ENCODE data around the gene CYP46A1.
"Not testable (repeated sequence)": the region's sequence is repeated elsewhere in the genome, so short reads cannot be mapped to it uniquely, and the experiment has no call there.

CYP46A1 gene

DNA sequence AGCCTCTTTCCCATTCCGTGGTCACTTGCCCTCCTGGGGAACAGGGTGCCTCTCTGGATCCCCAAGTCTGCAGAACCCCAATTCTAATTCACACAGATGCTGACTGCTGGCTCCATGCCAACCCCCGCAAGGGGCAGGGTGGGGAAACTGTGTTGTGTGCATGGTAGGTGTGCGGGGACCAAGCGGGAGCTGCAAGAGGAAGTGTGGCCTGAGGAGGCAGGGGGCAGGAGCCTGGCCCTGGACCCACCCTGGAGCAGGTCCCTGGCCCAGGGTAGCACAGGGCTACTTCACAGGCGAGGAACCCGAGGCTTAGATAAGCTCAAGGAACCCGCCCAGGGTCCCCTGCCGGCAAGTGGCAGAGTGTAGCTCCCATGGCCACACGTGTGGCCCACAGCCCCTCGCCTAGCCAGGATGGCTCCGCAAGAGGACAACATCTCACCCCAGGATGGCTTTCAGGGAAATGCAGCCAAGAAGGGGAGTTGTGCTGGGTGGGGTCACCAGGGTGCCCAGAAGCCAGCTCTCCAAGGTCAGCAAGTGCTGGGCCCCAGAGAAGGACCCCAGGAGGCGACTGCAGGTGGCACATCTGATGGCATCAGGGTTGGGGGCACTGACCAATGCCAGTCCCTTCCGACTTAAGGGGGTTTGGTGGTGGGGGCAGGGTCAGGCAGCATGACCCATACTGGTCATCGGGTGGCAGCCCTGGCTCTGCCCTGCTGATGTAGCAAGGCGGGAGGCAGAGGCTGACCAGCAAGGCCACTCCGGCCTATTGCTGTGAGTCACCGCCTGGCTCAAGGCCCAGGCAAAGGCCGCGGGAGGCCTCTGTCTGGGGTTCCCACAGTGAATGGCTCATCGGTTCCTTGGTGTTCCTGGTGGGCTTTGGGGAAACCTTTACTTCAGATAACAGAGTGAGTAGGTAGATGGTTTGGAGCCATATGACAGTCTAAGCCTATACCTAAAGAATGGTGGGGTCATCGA, 71.8 kb downstream of the CYP46A1 start:
- Mint-ChIP-seq H3K9me3 (no peaks in the 10 kb centered on the region), H3K27me3 (peaks cover 23% of the 10 kb centered on the region), H3K4me1 (peaks cover 5% of the 10 kb centered on the region), H3K27ac (no peak overlapping the region), H3K36me3 (no peaks in the 10 kb centered on the region), H3K4me3 (no peak overlapping the region)
- no peak for ATAC-seq (ENCODE audit: low read depth)
- DNase-seq (ENCODE audit: low spot score in 2 of 2) = no peak

- Mint-ChIP-seq H3K4me1 (peaks cover 5% of the 10 kb centered on the region), H3K36me3 (no peaks in the 10 kb centered on the region), H3K4me3 (no peak overlapping the region), H3K27ac (no peak overlapping the region), H3K27me3 (peaks cover 19% of the 10 kb centered on the region), H3K9me3 (no peaks in the 10 kb centered on the region)
- no peak for ATAC-seq (ENCODE audit: low read depth)
- DNase-seq (ENCODE audit: low spot score in 2 of 2) = no peak
Observed at GRCh38 chr14:99756796-99757195, 72.7 kb downstream of the CYP46A1 start.

GRCh38 chr14:99757331-99758070, 73.4 kb downstream of the CYP46A1 start:
- H3K27me3 Mint-ChIP-seq = peaks cover 17% of the 10 kb centered on the region
- DNase-seq (ENCODE audit: low spot score in 2 of 2) = no peak
- H3K27ac Mint-ChIP-seq = no peak overlapping the region
- no peak overlapping the region for H3K4me3 Mint-ChIP-seq
- H3K9me3 Mint-ChIP-seq = no peaks in the 10 kb centered on the region
- ATAC-seq (ENCODE audit: low read depth) = no peak
- H3K36me3 Mint-ChIP-seq = no peaks in the 10 kb centered on the region
- H3K4me1 Mint-ChIP-seq = peaks cover 5% of the 10 kb centered on the region

- ATAC-seq (ENCODE audit: low read depth) (no peak), DNase-seq (ENCODE audit: low spot score in 2 of 2) (no peak)
- H3K4me3 Mint-ChIP-seq = no peak overlapping the region
- H3K27ac Mint-ChIP-seq = no peak overlapping the region
- H3K27me3 Mint-ChIP-seq = peaks cover 15% of the 10 kb centered on the region
- H3K36me3 Mint-ChIP-seq = no peaks in the 10 kb centered on the region
- H3K4me1 Mint-ChIP-seq = peaks cover 5% of the 10 kb centered on the region
- peaks cover 1% of the 10 kb centered on the region for H3K9me3 Mint-ChIP-seq
Observed at GRCh38 chr14:99758121-99758821, 74.2 kb downstream of the CYP46A1 start.

DNA sequence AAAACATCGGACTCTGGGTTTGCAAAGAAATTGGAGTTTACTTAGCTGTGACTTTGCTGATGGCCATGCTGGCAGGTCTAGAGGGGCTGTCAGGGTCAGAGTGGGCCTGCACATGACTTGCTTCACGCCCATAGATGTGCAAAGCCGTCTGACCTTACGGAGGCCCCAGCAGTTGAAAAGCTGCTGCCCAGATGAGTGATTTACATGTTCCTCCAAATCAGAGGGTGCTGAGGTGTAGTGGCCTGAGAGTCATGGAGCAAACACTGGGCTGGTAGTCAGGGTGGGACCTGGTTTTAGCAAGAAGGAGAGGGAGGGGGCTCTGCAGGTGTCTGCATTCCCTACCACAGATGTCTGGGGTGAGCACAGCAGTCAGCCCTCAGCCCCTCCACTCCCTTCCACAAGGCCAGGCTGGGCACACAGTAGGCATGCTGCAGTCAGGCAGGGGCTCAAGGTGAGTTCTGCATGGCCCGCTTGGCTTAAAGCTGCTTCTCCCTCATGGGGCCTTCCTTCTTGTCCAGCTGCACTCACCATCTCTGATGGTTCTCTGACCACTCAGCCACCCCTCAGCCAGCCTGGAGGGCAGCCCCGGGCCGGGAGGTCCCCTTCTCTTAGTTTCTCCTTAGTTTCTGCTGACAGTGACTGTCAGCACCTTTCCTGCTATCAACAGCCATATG, 74.9 kb downstream of the CYP46A1 start:
- Mint-ChIP-seq H3K4me3 (no peak overlapping the region), H3K36me3 (no peaks in the 10 kb centered on the region), H3K9me3 (peaks cover 1% of the 10 kb centered on the region), H3K4me1 (no peaks in the 10 kb centered on the region), H3K27me3 (peaks cover 7% of the 10 kb centered on the region), H3K27ac (no peak overlapping the region)
- no peak for ATAC-seq (ENCODE audit: low read depth)
- no peak for DNase-seq (ENCODE audit: low spot score in 2 of 2)

DNA sequence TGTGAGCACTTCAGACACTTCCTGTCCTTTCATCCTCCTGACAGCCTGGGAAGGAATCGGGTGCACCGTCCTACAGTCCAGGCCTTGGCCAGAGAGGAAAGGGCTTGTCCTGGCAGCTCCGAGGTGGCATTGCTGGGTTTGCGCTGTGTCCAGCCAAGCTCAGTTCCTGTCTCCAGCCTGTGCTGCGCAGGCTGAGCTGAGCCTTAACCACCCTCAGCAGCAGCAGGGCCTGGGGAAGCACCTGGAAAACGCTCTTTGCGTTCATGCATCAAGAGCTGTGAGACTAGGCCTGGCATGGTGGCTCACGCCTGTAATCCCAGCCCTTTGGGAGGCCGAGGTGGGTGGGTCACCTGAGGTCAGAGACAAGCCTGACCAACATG, 75.4 kb downstream of the CYP46A1 start:
- Mint-ChIP-seq H3K4me3 (no peak overlapping the region), H3K9me3 (peaks cover 1% of the 10 kb centered on the region), H3K36me3 (no peaks in the 10 kb centered on the region), H3K4me1 (no peaks in the 10 kb centered on the region), H3K27ac (no peak overlapping the region), H3K27me3 (peaks cover 4% of the 10 kb centered on the region)
- DNase-seq (ENCODE audit: low spot score in 2 of 2) (no peak), ATAC-seq (ENCODE audit: low read depth) (no peak)

DNA sequence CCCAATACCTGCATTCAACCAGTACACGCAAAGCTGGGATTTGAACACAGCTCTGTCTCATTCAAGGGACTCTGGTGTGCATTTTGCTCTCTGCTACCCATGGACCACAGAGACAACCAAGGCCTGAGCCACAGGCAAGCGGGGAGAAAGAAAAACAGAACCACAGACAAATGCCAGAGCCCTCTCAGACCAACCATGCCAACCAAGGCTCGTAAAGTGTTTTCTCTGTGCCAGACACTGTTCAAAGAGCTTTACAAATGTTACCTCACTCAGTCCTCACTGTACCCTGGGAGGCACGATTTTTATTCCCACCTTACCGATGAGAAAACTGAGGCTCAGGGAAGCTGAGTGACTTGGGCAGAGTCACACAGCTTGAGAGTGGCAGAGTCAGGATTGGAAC, 76.7 kb downstream of the CYP46A1 start:
- no peak for DNase-seq (ENCODE audit: low spot score in 2 of 2)
- ATAC-seq (ENCODE audit: low read depth) = no peak
- H3K4me1 Mint-ChIP-seq = no peaks in the 10 kb centered on the region
- H3K27ac Mint-ChIP-seq = no peak overlapping the region
- H3K27me3 Mint-ChIP-seq = peaks cover 4% of the 10 kb centered on the region
- peaks cover 1% of the 10 kb centered on the region for H3K9me3 Mint-ChIP-seq
- no peaks in the 10 kb centered on the region for H3K36me3 Mint-ChIP-seq
- no peak overlapping the region for H3K4me3 Mint-ChIP-seq

DNA sequence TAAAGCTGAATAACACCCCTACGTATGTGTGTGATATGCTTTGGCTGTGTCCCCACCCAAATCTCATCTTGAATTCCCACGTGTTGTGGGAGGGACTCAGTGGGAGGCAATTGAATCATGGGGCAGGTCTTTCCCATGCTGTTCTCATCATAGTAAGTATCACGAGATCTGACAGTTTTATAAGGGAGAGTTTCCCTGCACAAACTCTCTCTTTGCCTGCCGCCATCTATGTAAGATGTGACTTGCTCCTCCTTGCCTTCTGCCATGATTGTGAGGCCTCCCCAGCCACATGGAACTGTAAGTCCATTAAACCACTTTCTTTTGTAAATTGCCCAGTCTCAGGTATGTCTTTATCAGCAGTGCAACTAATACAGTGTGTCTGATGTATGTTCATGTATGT, 78.8 kb downstream of the CYP46A1 start:
- H3K27me3 Mint-ChIP-seq; H3K4me1 Mint-ChIP-seq; H3K27ac Mint-ChIP-seq; ATAC-seq (ENCODE audit: low read depth); DNase-seq (ENCODE audit: low spot score in 2 of 2); H3K36me3 Mint-ChIP-seq; H3K9me3 Mint-ChIP-seq; H3K4me3 Mint-ChIP-seq: not testable (repeated sequence)

DNA sequence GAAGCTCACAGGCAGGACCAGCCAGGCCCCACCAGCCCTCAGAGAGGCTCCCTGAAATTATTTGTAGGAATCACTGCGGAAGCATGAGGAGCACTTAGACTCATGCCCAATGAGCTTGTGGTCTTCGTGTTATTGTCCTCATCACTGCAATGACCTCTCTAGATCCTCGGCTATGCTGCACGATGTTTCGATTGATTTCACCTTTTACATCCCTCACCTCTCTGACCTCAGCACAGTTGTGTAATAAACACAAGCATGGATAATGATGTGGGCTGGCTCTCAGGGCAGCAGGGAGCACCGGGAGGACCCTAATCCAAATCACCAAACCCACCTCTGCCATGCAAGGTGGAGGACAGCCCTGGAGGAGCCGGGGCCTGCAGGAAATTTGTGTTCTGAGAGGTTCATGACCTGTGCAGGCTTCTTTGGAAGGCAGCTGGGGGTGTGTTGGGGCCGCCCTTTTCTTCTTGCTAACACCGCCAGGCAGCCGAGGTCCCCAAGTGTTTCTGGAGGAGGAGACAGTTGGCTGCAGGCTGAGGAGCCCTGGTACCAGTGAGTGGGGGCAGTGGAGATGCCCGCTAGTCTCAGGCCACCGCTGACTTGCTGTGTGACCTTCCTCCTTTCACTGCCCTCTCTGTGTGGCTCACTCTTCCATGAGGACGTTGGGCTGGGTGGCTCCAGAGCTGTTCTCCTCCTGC, 79.6 kb downstream of the CYP46A1 start:
- DNase-seq (ENCODE audit: low spot score in 2 of 2) (no peak), ATAC-seq (ENCODE audit: low read depth) (no peak)
- Mint-ChIP-seq H3K36me3 (no peaks in the 10 kb centered on the region), H3K27me3 (peaks cover 5% of the 10 kb centered on the region), H3K4me3 (no peak overlapping the region), H3K27ac (no peak overlapping the region), H3K4me1 (no peaks in the 10 kb centered on the region), H3K9me3 (peaks cover 1% of the 10 kb centered on the region)

- Mint-ChIP-seq H3K4me1 (no peaks in the 10 kb centered on the region), H3K9me3 (peaks cover 1% of the 10 kb centered on the region), H3K27ac (no peak overlapping the region), H3K27me3 (peaks cover 4% of the 10 kb centered on the region), H3K36me3 (no peaks in the 10 kb centered on the region), H3K4me3 (no peak overlapping the region)
- ATAC-seq (ENCODE audit: low read depth) (no peak), DNase-seq (ENCODE audit: low spot score in 2 of 2) (no peak)
Observed at GRCh38 chr14:99764222-99764706, 80.2 kb downstream of the CYP46A1 start.

DNA sequence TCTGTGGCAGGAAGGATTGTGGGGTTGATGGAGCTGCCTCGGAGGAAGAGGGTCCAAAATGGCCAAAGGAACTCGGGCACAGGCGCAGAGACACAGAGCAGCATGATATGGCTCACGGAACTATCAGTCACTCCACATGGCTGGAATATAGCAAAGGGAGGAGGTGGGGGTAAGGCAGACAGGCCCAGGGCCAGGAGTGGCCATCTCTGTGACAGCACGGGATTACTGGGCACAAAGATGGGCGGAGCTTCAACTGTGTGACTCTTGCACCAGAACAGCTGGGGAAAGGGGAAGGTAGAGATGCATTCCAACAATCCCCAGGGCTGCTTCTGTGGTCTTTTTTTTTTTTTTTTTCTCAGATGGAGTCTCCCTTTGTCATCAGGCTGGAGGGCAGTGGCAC, 84.3 kb downstream of the CYP46A1 start:
- no peak for ATAC-seq (ENCODE audit: low read depth)
- H3K4me3 Mint-ChIP-seq = no peak overlapping the region
- no peaks in the 10 kb centered on the region for H3K4me1 Mint-ChIP-seq
- no peak for DNase-seq (ENCODE audit: low spot score in 2 of 2)
- peaks cover 7% of the 10 kb centered on the region for H3K9me3 Mint-ChIP-seq
- H3K27me3 Mint-ChIP-seq = peaks cover 6% of the 10 kb centered on the region
- H3K36me3 Mint-ChIP-seq = peaks cover 2% of the 10 kb centered on the region
- no peak overlapping the region for H3K27ac Mint-ChIP-seq

DNA sequence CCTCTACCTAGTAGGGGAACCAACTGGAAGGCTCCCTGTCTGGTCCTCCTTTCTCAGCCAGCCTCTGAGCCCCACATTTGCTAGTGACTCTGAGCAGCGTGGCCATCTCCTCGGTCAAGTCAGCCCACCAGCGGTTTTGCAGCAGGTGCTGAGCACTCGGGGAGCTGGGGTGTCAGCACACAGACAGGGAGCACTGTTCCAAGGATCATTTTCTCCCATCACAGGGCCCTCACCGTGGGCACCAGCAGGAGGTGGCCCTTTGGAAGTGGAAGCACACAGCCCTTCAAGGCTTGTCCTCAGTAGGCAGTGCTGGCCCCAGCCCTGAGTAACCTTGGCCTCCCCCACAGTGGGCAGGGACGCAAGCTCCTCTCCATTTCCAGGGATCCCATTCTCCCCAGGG, 85.0 kb downstream of the CYP46A1 start:
- no peak overlapping the region for H3K4me3 Mint-ChIP-seq
- H3K36me3 Mint-ChIP-seq = peaks cover 2% of the 10 kb centered on the region
- no peaks in the 10 kb centered on the region for H3K4me1 Mint-ChIP-seq
- ATAC-seq (ENCODE audit: low read depth) (no peak), DNase-seq (ENCODE audit: low spot score in 2 of 2) (no peak)
- H3K27ac Mint-ChIP-seq = no peak overlapping the region
- peaks cover 7% of the 10 kb centered on the region for H3K9me3 Mint-ChIP-seq
- H3K27me3 Mint-ChIP-seq = peaks cover 6% of the 10 kb centered on the region

- H3K36me3 Mint-ChIP-seq = peaks cover 2% of the 10 kb centered on the region
- peaks cover 7% of the 10 kb centered on the region for H3K9me3 Mint-ChIP-seq
- H3K4me3 Mint-ChIP-seq = no peak overlapping the region
- peaks cover 6% of the 10 kb centered on the region for H3K27me3 Mint-ChIP-seq
- no peaks in the 10 kb centered on the region for H3K4me1 Mint-ChIP-seq
- H3K27ac Mint-ChIP-seq = no peak overlapping the region
- no peak for DNase-seq (ENCODE audit: low spot score in 2 of 2)
- ATAC-seq (ENCODE audit: low read depth) = no peak
Observed at GRCh38 chr14:99769799-99770198, 85.7 kb downstream of the CYP46A1 start.
